ENCODE results near the gene DEDD2. TPM values are rescaled to one million over a fixed set of nuclear protein-coding genes. Genes with fewer than 3 reads are reported as not detected.
A peak's percentile ranks its signal among the peaks of the same experiment; 100 is the strongest.

Gene DEDD2
- total and polyA plus RNA-seq, 3 donors from 2014 or later = 40.7 to 80.0 (median 54.4) TPM

DNA sequence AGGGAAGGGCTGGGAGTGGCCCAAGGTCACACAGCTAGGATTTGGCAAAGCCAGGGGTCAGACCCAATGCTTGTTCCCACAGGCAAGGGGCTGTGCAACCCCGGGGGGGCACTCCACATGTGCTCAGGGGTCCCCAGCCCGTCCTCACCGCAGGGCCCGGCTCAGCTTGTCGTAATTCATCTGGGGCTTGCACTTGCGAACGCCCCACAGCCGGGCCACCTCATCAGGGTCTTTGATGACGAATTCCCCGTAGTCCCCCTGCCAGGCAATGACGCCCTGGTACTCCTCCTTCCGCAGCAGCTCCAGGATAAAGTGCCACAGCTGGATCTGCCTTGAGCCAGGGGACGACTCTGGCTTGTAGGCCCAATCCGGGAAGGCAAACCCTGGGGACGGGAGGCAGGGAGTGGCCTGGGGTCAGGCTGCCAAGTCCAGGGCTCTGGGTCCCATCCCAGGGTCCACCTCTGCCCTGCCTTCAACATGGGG, 32.7 kb upstream of the DEDD2 start:
- intact Hi-C loops (cut with DNase I; ENCODE audit: low total_unique reads) = no loop called here
- 43% methylated on average over 15 of the region's 15 CpGs; no CpG with 5 or more reads in 1 of the 2 donors for WGBS, 2 donors

DNA sequence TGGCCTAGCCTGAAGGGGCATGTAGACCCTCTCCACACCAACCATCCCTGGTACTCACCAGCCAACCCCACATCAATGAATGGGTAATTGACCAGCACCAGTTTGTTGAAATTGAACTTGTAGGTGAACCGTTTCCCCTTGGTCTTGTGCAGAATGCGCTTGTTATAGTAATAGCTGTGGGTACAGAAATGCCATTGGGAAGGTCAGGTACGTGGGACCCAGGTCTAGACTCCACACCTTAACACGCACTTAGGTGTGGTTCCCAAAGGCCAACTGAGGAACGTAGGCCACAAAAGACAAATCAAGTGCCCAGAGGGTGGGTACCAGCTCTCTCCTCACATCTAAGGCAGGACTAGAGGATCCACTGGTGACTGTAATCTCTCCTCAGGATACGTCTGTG, 32.3 kb upstream of the DEDD2 start:
- H3K4me1 ChIP-seq = peaks cover 68% of the 10 kb centered on the region
- no peak for TF ChIP-seq POLR2A (IDR thresholded peaks at IDR 0.05)
- TF ChIP-seq, protein P1, sequence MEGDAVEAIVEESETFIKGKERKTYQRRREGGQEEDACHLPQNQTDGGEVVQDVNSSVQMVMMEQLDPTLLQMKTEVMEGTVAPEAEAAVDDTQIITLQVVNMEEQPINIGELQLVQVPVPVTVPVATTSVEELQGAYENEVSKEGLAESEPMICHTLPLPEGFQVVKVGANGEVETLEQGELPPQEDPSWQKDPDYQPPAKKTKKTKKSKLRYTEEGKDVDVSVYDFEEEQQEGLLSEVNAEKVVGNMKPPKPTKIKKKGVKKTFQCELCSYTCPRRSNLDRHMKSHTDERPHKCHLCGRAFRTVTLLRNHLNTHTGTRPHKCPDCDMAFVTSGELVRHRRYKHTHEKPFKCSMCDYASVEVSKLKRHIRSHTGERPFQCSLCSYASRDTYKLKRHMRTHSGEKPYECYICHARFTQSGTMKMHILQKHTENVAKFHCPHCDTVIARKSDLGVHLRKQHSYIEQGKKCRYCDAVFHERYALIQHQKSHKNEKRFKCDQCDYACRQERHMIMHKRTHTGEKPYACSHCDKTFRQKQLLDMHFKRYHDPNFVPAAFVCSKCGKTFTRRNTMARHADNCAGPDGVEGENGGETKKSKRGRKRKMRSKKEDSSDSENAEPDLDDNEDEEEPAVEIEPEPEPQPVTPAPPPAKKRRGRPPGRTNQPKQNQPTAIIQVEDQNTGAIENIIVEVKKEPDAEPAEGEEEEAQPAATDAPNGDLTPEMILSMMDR (IDR thresholded peaks at IDR 0.05) = no peak
- H3K27me3 ChIP-seq = no peaks in the 10 kb centered on the region
- no peaks in the 10 kb centered on the region for H3K9me3 ChIP-seq
- peak overlapping the region; percentile 98 to 99 for H3K27ac ChIP-seq
- no peak for DNase-seq
- no peaks in the 10 kb centered on the region for H3K36me3 ChIP-seq (ENCODE audit: low read depth, missing control alignments)
- intact Hi-C loops (cut with DNase I; ENCODE audit: low total_unique reads) = loop anchor here (5.0 kb wide), 1 partner anchor 43 kb away; no protein-coding TSS in a partner anchor
- 65 to 68% methylated on average over 6 of the region's 6 CpGs for WGBS, 2 donors
- H3K4me3 ChIP-seq = no peak overlapping the region

More for the DNA sequence above, 32.7 kb upstream of the DEDD2 start:
- DNase-seq = no peak
- Histone ChIP-seq H3K27ac (peak overlapping the region; percentile 98 to 99), H3K4me1 (peaks cover 64% of the 10 kb centered on the region), H3K27me3 (no peaks in the 10 kb centered on the region), H3K9me3 (no peaks in the 10 kb centered on the region), H3K36me3 (ENCODE audit: low read depth, missing control alignments) (no peaks in the 10 kb centered on the region), H3K4me3 (no peak overlapping the region)
- TF ChIP-seq POLR2A (IDR thresholded peaks at IDR 0.05) = no peak
- TF ChIP-seq, protein P1 (IDR thresholded peaks at IDR 0.05) = no peak

DNA sequence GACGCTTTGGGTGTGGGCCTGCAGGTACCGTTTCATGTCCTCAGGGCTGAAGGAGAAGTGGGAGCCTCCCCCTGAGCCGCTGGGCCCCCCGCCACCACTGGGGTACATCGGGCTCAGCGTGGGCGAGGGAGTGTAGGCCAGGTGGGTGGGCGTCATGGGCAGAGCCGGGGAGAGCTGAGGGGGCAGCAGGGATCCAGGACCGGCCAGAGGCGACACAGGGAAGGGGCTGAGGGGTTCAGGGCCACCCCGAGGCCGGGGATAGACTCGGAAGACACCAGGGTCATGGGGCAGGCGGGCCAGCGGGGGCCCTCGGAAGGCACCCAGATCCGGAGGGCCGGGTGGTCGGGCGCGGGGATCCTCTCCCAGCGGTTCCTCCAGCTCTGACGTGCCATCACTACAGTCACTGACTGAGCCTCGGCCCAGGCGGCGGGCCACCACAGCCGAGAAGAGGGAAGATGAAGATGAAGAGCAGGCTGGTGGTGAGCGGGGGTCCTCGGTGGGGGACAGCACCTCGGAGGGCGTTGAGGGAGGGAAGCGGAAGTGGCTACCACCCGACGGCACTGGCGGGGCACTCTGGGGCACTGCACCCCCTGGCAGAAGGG, 31.8 kb upstream of the DEDD2 start:
- 73 to 79% methylated on average over 10 to 36 of the region's 36 CpGs for WGBS, 2 donors
- H3K9me3 ChIP-seq = no peaks in the 10 kb centered on the region
- H3K4me1 ChIP-seq = peaks cover 68% of the 10 kb centered on the region
- peak overlapping the region; percentile 75 to 98 for H3K27ac ChIP-seq
- no peak for DNase-seq
- no peaks in the 10 kb centered on the region for H3K27me3 ChIP-seq
- intact Hi-C loops (cut with DNase I; ENCODE audit: low total_unique reads) = loop anchor here (5.0 kb wide), 1 partner anchor 43 kb away; no protein-coding TSS in a partner anchor
- H3K4me3 ChIP-seq = no peak overlapping the region
- H3K36me3 ChIP-seq (ENCODE audit: low read depth, missing control alignments) = no peaks in the 10 kb centered on the region
- TF ChIP-seq POLR2A (IDR thresholded peaks at IDR 0.05) = no peak
- TF ChIP-seq, protein P1 (IDR thresholded peaks at IDR 0.05) = no peak

DNA sequence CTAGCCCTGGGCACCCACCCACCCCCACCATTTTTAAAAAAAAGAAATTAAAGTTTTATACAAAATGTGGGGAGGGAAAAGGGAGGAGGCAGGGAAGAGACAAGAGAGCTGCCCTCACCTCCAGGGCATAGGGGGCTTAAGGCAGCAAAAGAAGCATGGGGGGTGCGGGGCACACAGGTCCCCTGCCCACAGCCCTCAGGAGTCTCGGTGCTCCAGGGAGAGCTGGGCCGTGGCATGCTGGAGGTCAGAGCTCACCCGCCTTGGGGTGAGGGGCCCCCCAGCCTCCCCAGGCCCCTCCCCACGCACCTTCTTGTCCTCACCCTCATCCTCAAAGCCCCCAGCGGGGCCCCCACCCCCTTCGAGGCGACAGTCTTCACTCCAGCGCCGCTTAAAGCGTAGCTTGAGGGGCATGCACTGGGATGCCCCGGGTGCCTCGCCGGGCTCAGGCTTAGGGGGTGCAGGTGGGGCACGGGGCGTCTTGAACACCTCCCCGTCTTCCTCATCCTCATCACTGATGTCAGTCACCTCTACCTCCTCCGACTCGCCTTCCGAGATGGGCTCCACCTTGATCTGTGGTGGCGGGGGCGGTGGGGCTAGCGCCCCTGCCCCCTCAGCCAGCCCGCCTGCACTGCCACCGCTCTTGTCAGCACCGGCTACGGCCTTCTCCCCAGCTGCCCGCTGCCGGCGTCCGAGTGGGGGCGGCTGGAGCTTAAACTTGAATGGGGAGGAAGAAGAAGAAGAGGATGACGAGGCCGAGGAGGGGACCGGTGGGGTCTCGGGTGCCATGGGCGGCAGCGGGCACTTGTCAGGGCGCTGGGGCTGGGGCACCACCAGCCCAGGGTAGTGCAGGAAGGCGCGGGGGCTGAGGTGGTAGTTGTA, 31.0 kb upstream of the DEDD2 start:
- TF ChIP-seq, protein P1 (IDR thresholded peaks at IDR 0.05) = no peak
- no peak for TF ChIP-seq POLR2A (IDR thresholded peaks at IDR 0.05)
- no peak for DNase-seq

More for the DNA sequence above, 31.0 kb upstream of the DEDD2 start:
- H3K27ac ChIP-seq = peak overlapping the region; percentile 52 to 75
- 80 to 87% methylated on average over 41 of the region's 41 CpGs for WGBS, 2 donors
- no peak overlapping the region for H3K4me3 ChIP-seq
- intact Hi-C loops (cut with DNase I; ENCODE audit: low total_unique reads) = loop anchor here (5.0 kb wide), 1 partner anchor 44 kb away; no protein-coding TSS in a partner anchor
- H3K4me1 ChIP-seq = peaks cover 73% of the 10 kb centered on the region
- H3K9me3 ChIP-seq = no peaks in the 10 kb centered on the region
- no peaks in the 10 kb centered on the region for H3K36me3 ChIP-seq (ENCODE audit: low read depth, missing control alignments)
- H3K27me3 ChIP-seq = no peaks in the 10 kb centered on the region

Measured in testis (tissue), 3 donors.